ENCODE results near the gene GDF15. TPM values are rescaled to one million over a fixed set of nuclear protein-coding genes. Genes with fewer than 3 reads are reported as not detected.

GDF15 gene
- total RNA-seq, 4 donors from 2014 or later: 0.49 to 5.1 (median 4.5) TPM; not detected in 1

DNA sequence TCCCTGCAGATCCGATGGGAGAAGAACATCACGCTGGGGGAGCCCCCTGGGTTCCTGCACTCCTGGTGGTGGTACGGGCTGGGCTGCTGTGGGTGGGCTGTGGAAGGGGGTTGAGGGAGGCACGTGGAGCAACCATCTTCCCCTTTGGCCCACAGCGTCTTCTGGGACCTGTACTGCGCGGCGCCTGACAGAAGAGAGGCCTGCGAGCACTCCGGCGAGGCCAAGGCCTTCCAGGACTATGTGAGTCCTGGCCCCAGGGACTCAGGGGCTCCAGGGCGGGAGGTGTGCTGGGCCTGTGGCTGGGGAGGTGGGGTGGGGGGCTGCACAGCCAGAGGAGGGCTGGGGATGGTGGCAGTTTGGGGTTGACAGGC lies 41.8 kb downstream of the GDF15 start:
- DNase-seq (ENCODE audit: low spot score in 2 of 2): no peak
- intact Hi-C loops (cut with DNase I; ENCODE audit: low total_unique reads): no loop called here

DNA sequence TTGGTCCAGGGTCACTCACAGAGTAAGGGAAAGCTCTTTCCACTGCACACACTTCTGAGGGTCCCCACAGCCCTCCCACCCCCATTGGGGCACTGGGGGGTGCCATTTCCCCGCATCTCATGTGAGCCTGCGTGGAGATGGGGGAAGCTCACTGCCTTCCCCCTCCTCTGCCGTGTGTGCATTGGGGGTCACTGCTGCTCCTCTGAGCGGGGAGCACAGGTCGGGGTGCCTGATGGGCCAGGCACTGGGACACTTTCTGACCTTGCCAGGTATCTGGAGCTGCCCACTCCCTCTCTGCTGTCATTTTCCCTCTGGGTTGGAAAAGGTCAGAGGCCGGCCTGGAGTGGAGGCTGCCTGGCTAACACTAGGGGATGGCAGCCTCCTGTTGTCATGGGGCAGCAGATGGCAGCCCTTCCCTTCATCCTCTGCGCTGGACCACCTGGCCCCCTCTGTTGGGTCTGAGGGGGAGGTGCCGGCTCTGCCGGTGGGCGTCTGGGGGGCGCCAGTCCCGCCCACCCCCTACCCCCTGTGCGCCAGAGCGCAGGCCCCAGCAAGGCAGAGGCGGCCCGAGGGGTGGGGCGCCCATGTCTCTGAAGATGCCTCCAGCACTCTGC lies 42.3 kb downstream of the GDF15 start:
- no peak for DNase-seq (ENCODE audit: low spot score in 2 of 2)
- 66 to 83% methylated on average over 11 to 15 of the region's 17 CpGs for WGBS, 2 donors
- no peak overlapping the region for H3K4me3 ChIP-seq (ENCODE audit: low read depth, poor library complexity, severe bottlenecking)
- intact Hi-C loops (cut with DNase I; ENCODE audit: low total_unique reads): no loop called here
- TF ChIP-seq POLR2A (IDR thresholded peaks at IDR 0.05): no peak
- TF ChIP-seq, protein P1, sequence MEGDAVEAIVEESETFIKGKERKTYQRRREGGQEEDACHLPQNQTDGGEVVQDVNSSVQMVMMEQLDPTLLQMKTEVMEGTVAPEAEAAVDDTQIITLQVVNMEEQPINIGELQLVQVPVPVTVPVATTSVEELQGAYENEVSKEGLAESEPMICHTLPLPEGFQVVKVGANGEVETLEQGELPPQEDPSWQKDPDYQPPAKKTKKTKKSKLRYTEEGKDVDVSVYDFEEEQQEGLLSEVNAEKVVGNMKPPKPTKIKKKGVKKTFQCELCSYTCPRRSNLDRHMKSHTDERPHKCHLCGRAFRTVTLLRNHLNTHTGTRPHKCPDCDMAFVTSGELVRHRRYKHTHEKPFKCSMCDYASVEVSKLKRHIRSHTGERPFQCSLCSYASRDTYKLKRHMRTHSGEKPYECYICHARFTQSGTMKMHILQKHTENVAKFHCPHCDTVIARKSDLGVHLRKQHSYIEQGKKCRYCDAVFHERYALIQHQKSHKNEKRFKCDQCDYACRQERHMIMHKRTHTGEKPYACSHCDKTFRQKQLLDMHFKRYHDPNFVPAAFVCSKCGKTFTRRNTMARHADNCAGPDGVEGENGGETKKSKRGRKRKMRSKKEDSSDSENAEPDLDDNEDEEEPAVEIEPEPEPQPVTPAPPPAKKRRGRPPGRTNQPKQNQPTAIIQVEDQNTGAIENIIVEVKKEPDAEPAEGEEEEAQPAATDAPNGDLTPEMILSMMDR (IDR thresholded peaks at IDR 0.05): no peak

More for the DNA sequence above, 41.8 kb downstream of the GDF15 start:
- WGBS, 2 donors: 72 to 81% methylated on average over 11 to 12 of the region's 12 CpGs
- TF ChIP-seq POLR2A (IDR thresholded peaks at IDR 0.05): no peak
- TF ChIP-seq, protein P1 (IDR thresholded peaks at IDR 0.05): no peak
- H3K4me3 ChIP-seq (ENCODE audit: low read depth, poor library complexity, severe bottlenecking): no peak overlapping the region

DNA sequence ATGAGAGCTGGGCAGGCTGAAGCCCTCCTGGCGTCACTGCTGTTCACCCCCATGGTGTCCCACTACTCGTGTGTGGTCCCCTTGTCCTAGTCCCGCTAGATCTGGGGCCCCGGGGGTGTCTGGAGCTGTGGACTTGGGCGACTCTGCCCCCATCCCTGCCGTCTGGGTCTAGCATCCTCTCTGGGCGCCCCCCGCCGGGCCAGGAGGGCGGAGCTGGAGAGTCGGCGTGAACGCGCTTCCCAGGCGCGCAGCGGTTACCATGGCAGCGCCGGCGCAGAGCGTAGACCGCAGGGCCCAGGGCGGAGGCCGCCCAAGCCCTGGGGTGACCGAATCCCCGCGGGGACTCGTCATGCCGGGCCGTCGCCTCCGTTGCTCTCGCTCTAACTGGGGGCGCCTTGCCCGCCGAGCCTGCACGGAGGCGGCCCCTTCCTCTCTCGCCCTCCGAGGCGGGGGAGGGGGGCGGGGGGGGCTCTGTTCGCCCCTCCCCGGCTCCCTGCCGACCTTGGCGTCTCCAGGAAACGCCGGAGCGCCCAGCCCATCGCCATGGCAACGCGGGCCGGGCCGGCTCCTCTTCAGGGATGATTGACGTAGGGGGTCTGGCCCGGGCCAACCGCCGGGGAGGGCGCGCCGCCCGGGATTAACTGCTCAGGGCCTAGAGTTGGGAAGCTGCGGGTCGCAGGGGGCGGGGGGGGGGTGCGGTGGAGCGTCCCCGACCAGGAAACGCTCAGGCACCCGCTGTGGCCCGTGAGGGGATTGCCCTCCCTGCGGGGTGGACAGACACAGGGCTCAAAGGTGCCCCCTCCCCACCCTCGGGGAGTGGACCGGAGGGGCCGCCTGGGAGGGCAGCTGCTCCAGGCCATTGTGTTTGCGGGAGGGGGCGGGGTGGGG lies 43.1 kb downstream of the GDF15 start:
- intact Hi-C loops (cut with DNase I; ENCODE audit: low total_unique reads): no loop called here
- DNase-seq (ENCODE audit: low spot score in 2 of 2): no peak
- no peak for TF ChIP-seq POLR2A (IDR thresholded peaks at IDR 0.05)
- TF ChIP-seq, protein P1 (IDR thresholded peaks at IDR 0.05): no peak
- WGBS, 2 donors: 39 to 50% methylated on average over 18 to 69 of the region's 77 CpGs
- H3K4me3 ChIP-seq (ENCODE audit: low read depth, poor library complexity, severe bottlenecking): no peak overlapping the region

DNA sequence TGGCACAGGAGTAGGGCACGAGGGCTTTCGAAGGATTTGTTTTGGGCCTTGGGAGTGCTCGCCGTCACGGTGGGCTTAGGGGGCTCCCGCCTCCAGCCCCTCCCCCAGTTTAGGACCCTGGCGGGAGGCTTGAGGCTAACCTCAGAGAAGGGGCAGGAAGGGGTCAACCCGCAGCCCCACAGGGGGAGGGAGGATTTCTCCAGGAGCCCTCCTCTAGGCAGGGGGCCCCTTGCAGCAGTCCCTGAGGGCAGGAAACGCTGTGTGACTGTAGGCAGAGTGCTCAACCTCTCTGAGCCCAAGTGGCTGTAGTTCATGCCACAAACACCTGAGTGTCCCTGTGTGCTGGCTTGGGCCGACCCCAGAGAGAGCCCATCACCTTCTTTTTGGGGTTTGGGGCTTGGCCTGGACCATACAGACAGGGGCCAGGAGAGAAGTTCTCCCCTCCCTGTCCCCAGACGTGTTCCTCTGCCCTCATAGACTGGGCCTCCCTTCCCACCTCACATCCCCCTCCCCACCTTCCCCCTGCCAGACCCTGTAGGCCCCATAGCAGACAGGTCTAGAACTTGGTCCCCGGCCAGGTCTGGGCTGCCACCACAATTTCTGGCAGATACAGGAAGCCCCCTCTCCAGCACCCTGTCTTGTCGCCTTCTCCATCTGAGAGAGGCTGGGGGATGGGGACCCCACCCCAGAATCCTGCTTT lies 43.9 kb downstream of the GDF15 start:
- H3K4me3 ChIP-seq (ENCODE audit: low read depth, poor library complexity, severe bottlenecking): no peak overlapping the region
- DNase-seq (ENCODE audit: low spot score in 2 of 2): no peak
- 55 to 70% methylated on average over 11 to 12 of the region's 13 CpGs for WGBS, 2 donors
- no peak for TF ChIP-seq POLR2A (IDR thresholded peaks at IDR 0.05)
- TF ChIP-seq, protein P1 (IDR thresholded peaks at IDR 0.05): no peak
- intact Hi-C loops (cut with DNase I; ENCODE audit: low total_unique reads): no loop called here

DNA sequence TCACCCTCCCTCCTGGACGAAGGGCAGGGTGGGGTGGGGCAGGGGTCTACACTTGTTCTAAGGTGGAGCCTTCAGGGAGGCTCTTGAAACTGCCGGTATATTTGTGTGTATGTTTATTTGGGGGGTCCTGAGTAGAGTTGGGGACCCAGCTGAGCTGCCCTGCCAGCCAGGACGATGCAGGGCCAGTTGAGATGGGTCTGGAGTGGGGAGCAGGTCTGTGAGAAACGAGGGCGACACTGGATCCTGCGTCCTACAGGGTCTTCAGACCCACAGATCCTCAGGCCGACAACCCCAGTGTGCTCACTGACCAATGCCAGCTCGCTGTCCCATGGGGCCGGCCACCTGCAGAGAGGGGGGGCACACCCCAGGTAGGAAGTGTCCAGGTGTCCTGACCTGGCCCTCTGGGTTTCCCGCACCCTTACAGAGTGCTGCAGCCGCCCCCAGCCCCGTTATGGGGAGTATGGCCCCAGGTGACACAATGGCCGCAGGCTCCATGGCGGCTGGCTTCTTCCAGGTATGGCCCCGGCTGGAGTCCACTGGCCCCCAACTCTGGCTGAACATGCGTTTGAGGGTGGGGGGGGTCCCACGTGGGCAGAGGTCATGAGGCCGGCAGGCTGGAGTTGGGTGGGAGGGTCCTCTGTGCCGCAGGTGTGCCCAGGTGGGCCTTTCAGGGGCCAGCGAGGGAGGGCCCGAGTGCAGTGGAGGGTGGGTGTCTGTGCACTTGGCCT lies 44.6 kb downstream of the GDF15 start:
- intact Hi-C loops (cut with DNase I; ENCODE audit: low total_unique reads): no loop called here
- no peak overlapping the region for H3K4me3 ChIP-seq (ENCODE audit: low read depth, poor library complexity, severe bottlenecking)
- 87% methylated on average over 17 to 18 of the region's 21 CpGs for WGBS, 2 donors
- TF ChIP-seq POLR2A (IDR thresholded peaks at IDR 0.05): no peak
- TF ChIP-seq, protein P1 (IDR thresholded peaks at IDR 0.05): no peak
- DNase-seq (ENCODE audit: low spot score in 2 of 2): no peak

Data from lower leg skin (tissue), 4 donors.